HL-60 (cell line): Measurements from ENCODE around the gene HHATL.

Source experiments
- DNase-seq, 2 experiments: peaks; one replicate each; pipeline ENCODE4 v3.0.0-alpha.2; 2010 to 2020; ENCODE audit warnings: low read depth in 1 of 2, low spot score in 1 of 2
- H3K27ac ChIP-seq: fragments of 250-450 bp; sonication (Bioruptor Pico); replicated peaks from 2 replicates; pipeline ENCODE4 v1.5.1; 2020; ENCODE audit warnings: mild to moderate bottlenecking, moderate library complexity
- H3K27me3 ChIP-seq: fragments of 250-450 bp; sonication (Bioruptor Pico); 2 replicates; pipeline ENCODE4 v1.5.1; 2021; ENCODE audit warnings: mild to moderate bottlenecking, moderate library complexity; ENCODE audit not compliant: insufficient read depth, poor library complexity, severe bottlenecking
- H3K4me3 ChIP-seq: replicated peaks from 2 replicates; pipeline ENCODE4 v1.5.1; 2011; ENCODE audit warnings: mild to moderate bottlenecking, control low read depth, low read length; ENCODE audit not compliant: insufficient read depth
- CTCF ChIP-seq: IDR thresholded peaks from one replicate; pipeline ENCODE4 v1.5.1; 2011; ENCODE audit warnings: low read length, control low read depth, inconsistent platforms; ENCODE audit not compliant: insufficient read depth
- GABPA ChIP-seq: IDR thresholded peaks from 2 replicates; pipeline ENCODE4 v1.6.1; 2012; ENCODE audit warnings: low read depth
- POLR2AphosphoS5 ChIP-seq: IDR thresholded peaks from 2 replicates; pipeline ENCODE4 v1.6.1; 2012; ENCODE audit warnings: low read depth
- REST ChIP-seq: IDR thresholded peaks from 2 replicates; pipeline ENCODE4 v1.6.1; 2012; ENCODE audit warnings: low read depth; ENCODE audit not compliant: insufficient replicate concordance
- SPI1 ChIP-seq: IDR thresholded peaks from 2 replicates; pipeline ENCODE4 v1.6.1; 2012; ENCODE audit warnings: low read depth, mild to moderate bottlenecking, borderline replicate concordance

HHATL gene

DNA sequence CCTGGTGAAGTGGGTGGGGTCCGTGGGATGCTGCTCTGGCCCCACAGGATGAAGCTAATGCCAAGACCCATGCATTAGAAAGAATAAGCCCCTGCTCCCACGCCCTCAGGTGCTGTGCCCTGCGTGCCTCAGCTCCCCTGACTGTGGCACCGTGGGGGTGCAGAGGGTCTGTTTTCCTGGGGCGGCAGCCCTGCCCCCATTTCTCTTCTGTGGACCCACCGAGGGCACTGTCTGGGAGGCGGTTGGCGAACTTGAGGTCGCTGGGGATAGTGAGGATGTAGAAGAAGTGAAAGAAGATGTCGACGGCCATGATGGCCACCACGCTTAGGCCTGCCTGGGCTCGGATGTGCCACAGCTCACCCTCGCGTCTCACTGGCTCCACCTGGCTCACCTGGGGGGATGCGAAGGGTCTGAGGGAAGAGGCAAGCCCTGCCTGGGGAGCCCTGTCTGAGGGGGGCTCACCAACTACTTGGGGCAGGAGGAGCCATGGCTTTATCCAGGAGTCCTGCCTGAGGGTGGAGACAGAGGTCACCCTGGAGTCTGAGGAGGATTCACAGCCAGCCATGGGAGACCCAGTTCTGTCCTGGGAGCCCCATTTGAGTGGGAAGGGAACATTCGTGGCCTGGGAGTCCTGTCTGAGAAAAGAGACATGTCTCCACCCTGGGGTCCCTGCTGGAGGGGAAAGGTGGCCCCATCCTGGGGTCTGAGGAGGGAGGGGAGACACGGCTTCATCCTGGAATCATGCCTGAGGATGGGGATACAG, 5.1 kb downstream of the HHATL start:
- Histone ChIP-seq H3K4me3 (no peak overlapping the region), H3K27me3 (no peaks in the 10 kb centered on the region), H3K27ac (no peak overlapping the region)
- DNase-seq: no peak
- TF ChIP-seq REST: no peak
- no peak for TF ChIP-seq CTCF
- no peak for TF ChIP-seq POLR2AphosphoS5
- no peak for TF ChIP-seq GABPA

DNA sequence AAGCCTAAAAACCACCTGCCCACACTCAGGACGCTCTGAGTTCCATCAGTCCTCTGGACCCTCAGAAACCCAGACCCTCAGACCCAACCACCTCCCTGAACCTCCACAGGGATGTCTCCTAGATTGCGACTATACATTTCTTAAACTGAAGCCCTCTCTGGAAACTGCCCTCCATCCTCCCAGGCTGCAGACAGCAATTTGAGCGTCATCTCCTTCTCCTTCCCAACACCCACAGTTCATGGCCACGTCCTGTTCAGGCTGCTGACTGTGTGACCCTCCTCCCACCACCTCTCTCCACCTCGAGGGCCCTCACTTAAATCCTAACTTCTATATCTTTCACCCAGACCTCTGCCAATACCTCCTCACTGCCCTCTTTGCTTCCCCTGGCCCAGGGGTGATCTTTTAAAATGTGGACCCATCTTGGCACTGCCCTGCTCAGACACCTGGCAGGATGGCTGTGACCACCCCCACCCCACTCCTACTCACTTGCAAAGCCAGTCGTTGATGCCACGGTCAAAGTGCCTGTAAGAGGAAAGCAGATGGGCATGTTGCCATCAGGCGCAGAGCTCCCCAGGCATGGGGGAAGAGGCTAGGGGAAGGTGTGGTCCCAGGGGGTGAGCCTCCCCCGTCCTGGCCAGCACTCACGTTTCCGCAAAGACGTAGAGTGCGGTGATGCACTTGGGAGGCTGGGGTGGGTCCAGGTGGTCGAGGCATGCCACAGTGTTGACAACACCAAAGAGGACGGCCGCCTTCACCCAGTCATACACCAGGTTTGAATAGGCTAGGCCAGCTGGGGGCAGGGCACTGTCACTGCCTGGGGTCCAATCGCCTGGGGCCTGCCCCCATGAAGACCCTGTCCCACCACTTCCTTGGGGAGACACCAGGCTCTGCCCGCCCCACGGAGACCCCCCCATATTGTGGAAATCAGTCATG, 6.0 kb downstream of the HHATL start:
- no peak overlapping the region for H3K27ac ChIP-seq
- H3K27me3 ChIP-seq: no peaks in the 10 kb centered on the region
- DNase-seq: no peak
- no peak overlapping the region for H3K4me3 ChIP-seq
- TF ChIP-seq REST: no peak
- no peak for TF ChIP-seq SPI1
- TF ChIP-seq CTCF: no peak
- no peak for TF ChIP-seq POLR2AphosphoS5
- TF ChIP-seq GABPA: no peak

DNA sequence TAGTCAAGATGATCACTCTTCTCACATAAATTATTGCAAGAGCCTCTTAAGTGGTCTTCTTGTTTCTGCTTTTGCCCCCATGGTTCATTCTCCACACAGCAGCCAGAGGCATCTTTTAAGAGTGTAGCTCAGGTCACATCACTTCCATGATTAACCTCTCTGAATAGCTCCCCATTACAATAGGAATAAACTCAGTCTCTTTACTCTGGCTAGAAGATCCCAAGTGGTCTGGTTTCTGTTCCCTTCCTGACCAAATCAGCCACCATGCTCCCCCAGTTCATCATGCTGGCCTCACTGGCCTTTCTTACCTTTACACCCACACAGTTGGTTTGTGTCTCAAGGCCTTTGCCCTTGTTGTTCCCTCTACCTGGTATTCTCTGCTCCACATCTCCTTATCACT, 8.2 kb downstream of the HHATL start:
- Histone ChIP-seq H3K27ac (no peak overlapping the region), H3K4me3 (no peak overlapping the region), H3K27me3 (no peaks in the 10 kb centered on the region)
- DNase-seq: no peak
- no peak for TF ChIP-seq SPI1
- TF ChIP-seq GABPA: no peak
- no peak for TF ChIP-seq REST
- TF ChIP-seq POLR2AphosphoS5: no peak
- TF ChIP-seq CTCF: no peak
